GM12864 (cell line): ENCODE measurements around the gene ZNF462.

Source experiments
- DNase-seq: peaks from one replicate; pipeline ENCODE4 v3.0.0-alpha.2; 2011; ENCODE audit warnings: low read depth
- H3K4me3 ChIP-seq: 2 replicates; pipeline ENCODE4 v1.5.1; 2011; ENCODE audit warnings: mild to moderate bottlenecking, low read depth, low read length, control low read depth
- TF ChIP-seq, protein P1 (sequence below): IDR thresholded peaks from 2 replicates; pipeline ENCODE4 v1.5.1; 2011; ENCODE audit warnings: low read depth, mild to moderate bottlenecking, moderate library complexity, low read length, control low read depth, inconsistent platforms; ENCODE audit errors: missing control alignments

Gene ZNF462

GRCh38 chr9:106960258-106960657 is 97.3 kb downstream of the ZNF462 start:
- H3K4me3 ChIP-seq = no peak overlapping the region
- no peak for DNase-seq
- TF ChIP-seq, protein P1, sequence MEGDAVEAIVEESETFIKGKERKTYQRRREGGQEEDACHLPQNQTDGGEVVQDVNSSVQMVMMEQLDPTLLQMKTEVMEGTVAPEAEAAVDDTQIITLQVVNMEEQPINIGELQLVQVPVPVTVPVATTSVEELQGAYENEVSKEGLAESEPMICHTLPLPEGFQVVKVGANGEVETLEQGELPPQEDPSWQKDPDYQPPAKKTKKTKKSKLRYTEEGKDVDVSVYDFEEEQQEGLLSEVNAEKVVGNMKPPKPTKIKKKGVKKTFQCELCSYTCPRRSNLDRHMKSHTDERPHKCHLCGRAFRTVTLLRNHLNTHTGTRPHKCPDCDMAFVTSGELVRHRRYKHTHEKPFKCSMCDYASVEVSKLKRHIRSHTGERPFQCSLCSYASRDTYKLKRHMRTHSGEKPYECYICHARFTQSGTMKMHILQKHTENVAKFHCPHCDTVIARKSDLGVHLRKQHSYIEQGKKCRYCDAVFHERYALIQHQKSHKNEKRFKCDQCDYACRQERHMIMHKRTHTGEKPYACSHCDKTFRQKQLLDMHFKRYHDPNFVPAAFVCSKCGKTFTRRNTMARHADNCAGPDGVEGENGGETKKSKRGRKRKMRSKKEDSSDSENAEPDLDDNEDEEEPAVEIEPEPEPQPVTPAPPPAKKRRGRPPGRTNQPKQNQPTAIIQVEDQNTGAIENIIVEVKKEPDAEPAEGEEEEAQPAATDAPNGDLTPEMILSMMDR = no peak

GRCh38 chr9:106961623-106962022 is 98.7 kb downstream of the ZNF462 start:
- TF ChIP-seq, protein P1 = no peak
- DNase-seq = no peak
- H3K4me3 ChIP-seq = no peak overlapping the region

DNA sequence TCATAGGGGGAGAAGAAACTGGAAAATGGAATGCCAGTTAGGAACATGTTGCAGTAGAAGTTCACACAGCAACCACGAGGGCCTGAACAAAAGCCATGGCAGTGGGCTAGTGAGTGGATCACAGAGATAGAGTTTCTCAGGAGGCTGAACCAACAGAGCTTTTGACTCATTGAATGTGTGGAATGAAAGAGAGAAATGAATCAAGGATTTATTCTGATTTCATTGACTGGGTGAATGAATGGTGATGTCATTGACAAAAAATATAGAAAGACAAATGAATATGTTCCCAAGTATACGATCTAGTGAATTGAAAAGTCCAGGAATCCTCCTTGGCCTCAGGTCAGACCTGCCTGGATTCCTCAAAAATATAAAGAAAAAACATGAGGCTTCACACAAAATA is 99.2 kb downstream of the ZNF462 start:
- no peak overlapping the region for H3K4me3 ChIP-seq
- DNase-seq = no peak
- TF ChIP-seq, protein P1 = no peak

GRCh38 chr9:106962615-106963363 is 99.8 kb downstream of the ZNF462 start:
- no peak overlapping the region for H3K4me3 ChIP-seq
- no peak for DNase-seq
- TF ChIP-seq, protein P1 = no peak

DNA sequence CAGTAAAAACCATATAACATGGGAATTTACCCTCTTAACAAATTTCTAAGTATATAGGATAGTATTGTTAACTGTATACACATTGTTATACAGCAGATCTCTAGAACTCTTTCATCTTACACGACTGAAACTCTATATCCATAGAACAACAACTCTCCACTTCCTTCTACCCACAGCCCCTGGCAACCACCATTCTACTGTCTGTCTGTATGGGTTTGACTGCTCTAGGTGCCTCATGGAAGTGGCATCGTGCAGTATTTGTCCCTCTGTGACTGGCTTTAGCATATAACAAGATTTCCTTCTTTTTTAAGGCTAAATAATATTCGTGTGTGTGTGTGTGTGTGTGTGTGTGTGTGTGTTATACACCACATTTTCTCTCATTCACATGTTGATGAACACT is 100.7 kb downstream of the ZNF462 start:
- H3K4me3 ChIP-seq = no peak overlapping the region
- TF ChIP-seq, protein P1 = no peak
- no peak for DNase-seq

- TF ChIP-seq, protein P1 = no peak
- H3K4me3 ChIP-seq = no peak overlapping the region
Observed at GRCh38 chr9:106964329-106964728, 101.4 kb downstream of the ZNF462 start.

More at GRCh38 chr9:106964329-106964728, 101.4 kb downstream of the ZNF462 start:
- DNase-seq = no peak
